NK-92 treated with Interleukin-12 subunit alpha and Interleukin-12 subunit beta, amount 100 ng/mL, for 24 hours (cell line): ENCODE measurements around the gene DNAAF8.

Experiments
- DNase-seq: peaks from one replicate; lab custom pipeline; 2025; lab: John Stamatoyannopoulos, UW

Gene DNAAF8

DNA sequence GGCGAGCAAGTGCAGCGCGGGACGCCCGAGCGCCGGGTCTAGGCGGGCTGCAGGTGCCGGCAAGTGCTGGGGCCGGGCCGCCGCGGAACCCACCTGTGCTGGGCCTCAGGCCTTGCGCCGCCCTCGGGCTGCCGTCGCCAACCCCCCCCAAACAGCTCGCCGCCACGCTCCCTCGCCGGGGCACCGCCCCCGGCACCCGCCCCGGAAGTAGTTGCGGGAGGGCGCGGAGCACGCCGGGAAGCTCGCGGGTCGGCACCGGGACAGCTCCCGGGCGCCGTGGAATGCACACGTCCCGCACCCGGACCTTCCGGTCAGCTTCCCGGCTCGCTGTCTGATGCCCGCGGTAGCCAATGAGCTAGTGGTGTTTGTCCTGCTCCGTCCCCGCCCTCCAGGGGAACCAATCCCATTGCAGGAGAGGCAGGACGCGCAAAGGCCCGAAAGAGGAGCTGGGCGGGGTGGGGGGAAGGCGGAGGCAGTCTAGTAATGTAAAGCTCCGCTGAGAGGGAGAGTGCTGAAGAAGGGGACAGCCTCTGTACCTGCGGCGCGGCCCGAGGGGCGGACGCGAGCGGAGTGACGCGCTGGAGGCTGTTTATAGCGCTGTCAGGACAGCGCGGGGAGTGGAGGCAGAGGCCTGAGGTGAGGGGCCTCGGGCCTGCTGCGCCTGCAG lies at the start of gene DNAAF8, which contains the start of gene ANKS3:
DNAAF8 (plus strand) TSS at position 475 of the 667 bp plus-strand sequence. CDS start 1,978 bp downstream, outside the sequence.
ANKS3 (minus strand) TSS at position 209 of the 667 bp plus-strand sequence. CDS start 4,122 bp downstream, outside the sequence.
- peak; percentile 81 for DNase-seq

- DNase-seq: no peak
Measured at GRCh38 chr16:4684763-4685162, 49.6 kb upstream of the DNAAF8 start.

GRCh38 chr16:4685292-4685691 lies 49.0 kb upstream of the DNAAF8 start:
- no peak for DNase-seq

- no peak for DNase-seq
Measured at GRCh38 chr16:4685776-4686496, 48.4 kb upstream of the DNAAF8 start.

DNA sequence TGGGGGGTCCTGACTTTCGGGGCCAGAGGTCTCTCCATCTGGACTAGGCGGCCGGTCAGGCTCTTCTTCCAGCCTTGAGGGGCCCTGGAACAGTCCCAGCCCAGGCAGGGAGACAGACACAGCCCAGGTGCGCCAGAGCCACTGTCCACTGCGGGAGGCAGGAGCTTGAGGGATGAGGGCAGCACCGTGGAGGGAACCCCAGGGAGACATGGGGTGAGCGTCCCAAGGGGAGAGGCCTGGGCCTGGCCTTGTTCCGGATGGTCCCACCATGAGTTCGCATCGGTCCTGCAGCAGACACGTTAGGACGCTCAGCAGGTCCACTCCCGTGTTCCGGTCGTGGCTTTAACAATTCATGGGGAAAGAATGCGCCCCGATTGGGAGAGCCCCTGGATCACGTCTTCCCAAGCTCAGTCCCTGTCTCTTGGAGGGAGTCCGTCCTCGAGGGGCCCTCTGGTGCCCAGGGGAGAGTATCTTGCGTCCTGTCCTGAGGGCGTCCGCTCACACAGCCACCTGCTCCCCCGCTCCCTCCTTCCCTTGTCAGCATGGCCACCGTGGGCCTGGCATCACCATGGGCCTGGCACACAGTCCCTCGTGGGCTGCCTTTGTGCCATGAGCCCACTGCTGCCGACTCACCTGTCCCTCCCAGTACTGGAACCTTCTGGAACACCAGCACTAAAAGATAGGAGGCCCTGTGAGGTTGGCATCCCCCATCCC lies 47.7 kb upstream of the DNAAF8 start:
- DNase-seq: no peak

GRCh38 chr16:4687416-4687815 lies 46.9 kb upstream of the DNAAF8 start:
- no peak for DNase-seq

DNA sequence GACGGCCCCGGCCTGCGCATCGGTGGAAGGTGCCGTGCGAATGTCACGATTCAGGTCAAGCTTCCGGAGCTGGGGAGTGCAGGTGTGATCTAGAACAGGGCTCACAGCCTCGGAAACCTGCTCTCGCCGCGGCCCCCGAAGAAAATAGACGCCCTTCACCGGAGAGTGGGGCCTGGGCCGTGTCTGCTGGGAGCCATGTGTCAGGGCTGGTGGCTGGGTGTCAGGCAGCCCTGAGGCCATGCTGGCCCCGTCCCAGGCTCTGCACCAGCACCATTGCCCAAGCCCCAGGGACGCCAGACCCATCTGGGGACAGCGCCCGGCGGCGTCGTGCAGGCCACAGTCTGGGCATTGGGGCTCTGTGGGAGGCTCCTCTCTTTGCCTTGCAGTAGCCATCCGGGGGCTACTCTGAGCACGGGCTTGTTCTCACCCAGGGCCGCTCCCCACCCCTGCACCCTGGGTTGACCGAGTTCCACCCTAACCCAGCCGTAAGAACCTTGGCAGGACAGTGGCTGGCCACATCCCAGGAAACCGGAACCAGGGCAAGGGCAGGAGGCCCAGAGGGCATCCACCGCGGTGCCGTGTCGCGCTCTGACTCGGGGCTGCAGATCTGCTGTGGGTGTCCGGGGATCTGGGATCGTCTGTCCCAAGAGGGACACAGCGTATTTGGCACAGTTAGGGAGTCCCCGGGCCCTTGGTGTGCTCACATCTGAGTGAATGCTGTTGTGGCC lies 46.2 kb upstream of the DNAAF8 start:
- no peak for DNase-seq

DNA sequence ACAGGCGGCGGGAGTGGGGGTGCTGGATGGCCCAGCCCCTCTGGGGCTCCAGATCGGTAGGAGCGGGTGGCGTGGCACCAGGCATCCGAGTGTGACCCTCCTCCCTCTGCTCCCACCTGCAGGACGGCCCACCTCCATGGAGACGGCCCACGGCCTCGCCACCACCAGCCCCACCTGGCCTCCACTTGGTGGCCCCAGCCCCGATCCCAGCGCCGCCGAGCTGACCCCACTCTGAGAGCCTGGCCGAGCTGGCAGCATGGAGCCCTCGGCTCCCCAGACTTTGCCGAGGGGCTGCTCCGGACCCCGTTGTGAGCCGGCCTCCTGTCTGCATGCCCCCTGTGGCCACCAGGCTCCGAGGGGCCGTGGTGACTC lies 45.7 kb upstream of the DNAAF8 start:
- DNase-seq: no peak

GRCh38 chr16:4689091-4689671 lies 45.2 kb upstream of the DNAAF8 start:
- no peak for DNase-seq

GRCh38 chr16:4689864-4690704 lies 44.3 kb upstream of the DNAAF8 start:
- no peak for DNase-seq

DNA sequence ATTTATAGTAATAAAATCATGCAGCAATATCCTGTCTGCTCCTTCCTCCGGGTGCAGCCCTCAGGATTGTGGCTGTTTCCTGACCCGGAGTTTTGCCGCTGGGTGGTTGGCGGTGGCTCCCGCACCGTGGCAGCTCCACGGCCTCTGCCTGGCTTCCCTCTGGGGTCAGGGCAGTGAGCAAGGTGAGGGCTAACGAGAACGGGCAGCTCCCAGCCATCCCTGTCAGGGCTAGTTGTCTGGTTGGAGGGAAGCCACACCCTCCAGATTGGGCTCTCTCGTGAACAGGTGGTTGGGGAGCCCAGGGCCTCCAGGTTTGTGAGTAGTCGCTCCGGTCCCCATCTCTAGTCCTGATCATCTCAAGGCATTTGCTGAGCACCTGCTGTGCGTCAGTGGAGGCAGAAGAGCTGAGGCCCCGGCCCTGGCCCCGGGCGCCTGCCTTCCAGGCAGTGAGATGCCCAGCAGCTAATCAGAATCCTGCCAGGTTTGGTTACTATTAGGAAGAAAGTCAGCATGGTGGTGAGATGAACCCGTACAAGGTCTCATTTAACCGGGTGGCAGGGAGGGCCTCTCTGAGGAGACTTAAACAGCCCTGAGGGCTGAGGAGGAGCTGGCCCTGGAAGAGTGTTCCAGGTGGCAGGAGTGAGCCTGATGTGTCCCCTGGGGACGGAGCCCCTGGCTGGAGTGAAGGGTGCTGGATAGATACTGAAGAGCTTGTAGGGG lies 43.2 kb upstream of the DNAAF8 start:
- no peak for DNase-seq

GRCh38 chr16:4691666-4692412 lies 42.5 kb upstream of the DNAAF8 start:
- DNase-seq: no peak

DNA sequence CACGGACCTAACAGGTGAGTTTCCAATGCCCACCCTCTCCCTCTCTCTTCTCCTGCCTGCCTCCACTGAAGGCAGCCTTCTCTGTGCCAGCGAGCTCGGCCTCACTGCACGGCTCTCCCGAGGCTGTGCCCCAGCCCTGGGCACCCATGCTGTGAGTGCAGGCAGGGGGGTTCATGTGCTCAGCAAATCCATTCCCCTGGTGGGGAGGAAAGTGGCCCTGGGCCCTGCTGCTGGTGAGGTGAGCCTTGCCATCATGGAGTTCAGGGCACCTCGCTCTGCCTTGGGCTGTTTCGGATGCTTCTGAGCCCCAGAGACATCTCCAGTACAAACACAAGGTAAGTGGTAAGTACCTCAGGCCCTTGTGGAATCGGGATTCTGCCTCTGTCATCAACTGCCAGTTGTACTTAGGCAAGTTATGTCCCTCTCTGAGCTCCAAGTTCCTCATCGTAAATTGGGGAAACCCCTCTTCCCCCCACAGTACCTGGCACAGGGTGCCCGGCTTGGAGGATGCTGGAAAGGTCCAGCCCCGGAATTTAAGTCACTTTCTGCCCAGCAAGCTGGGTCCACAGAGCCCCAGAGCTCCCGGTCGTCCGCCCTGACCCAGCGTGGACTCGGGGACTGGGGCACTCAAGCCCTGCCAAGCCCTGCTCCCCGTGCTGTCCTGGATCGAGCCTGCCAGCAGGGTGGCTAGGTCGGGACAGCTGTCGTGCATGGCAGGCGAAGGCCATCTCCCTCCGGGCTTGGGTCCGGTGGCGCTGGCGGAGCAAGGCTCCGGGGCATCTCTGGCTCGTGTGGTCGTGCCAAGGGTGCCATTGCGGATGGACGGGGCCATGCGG lies 41.7 kb upstream of the DNAAF8 start:
- no peak for DNase-seq

GRCh38 chr16:4693296-4693955 lies 40.9 kb upstream of the DNAAF8 start, which contains the start of gene NUDT16L1:
TSS of gene NUDT16L1 (plus strand) at chr16:4693562. CDS start at chr16:4693727, 165 bp downstream.
- DNase-seq: peak; percentile 94

DNA sequence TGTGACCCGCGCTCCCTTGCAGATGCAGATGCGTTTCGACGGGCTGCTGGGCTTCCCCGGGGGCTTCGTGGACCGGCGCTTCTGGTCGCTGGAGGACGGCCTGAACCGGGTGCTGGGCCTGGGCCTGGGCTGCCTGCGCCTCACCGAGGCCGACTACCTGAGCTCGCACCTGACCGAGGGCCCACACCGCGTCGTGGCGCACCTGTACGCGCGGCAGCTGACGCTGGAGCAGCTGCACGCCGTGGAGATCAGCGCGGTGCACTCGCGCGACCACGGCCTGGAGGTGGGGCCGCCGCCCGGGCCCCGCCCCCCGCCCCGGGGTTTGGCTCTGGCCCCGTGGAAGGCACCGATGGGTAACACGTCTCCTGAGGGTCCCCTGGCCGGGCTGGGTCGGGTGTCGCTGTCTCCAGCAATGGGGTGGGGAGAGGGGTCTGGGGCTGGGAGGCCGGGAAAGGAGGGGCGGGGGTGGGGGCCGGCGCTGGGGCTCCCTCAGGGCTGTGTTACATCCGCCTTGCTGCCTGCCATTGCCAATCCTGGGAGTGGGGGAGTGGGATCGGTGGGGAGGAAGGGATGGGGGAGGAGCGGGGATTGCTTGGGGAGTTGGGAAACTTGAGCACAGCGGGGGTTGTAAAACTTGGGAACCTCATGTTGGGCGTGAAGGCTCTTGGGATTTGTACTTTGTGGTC lies 40.2 kb upstream of the DNAAF8 start:
- no peak for DNase-seq

DNA sequence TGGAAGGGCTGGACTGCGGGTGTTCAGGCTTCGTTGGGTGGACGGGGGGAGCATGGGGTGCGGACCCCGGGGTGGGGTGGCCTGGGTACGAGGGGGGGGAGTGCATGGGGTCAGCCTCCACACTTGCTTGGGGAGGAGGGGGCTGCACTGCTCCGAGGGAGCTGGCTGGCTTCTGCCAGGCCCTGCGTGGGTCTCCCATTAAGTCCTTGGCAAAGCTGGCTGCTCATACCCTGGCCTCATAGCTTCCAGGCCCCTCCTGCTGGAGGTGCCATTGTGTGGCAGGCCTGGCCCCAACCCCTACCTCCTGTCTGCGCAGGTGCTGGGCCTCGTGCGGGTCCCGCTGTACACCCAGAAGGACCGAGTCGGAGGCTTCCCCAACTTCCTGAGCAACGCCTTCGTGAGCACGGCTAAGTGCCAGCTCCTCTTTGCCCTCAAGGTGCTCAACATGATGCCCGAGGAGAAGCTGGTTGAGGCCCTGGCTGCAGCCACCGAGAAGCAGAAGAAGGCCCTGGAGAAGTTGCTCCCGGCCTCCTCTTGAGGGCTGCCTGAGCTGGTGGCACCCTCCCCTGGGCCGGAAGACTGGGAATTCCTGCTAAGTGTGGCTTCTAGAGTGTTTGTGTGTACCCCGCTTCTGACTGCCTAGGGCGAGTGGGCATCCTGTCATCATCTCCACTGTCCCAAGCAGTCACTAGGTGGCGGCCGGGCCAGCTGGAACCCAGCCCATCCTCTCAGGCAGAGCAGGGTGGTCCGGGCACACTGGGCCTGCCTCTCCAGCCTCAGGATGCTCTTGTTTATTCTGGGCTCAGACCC lies 39.5 kb upstream of the DNAAF8 start:
- DNase-seq: no peak
